ENCODE data around the gene CDC23.

Gene CDC23

GRCh38 chr5:138178516-138179276 is 34.4 kb downstream of the CDC23 start, which contains the start of the genes BRD8 and KIF20A (continued):
- TF ChIP-seq ZNF518A (tag by site-specific recombination; conservative IDR thresholded peaks at IDR 0.05; ENCODE audit: low read depth) (peak; percentile 96), ZNF155 (tag by site-specific recombination; IDR thresholded peaks at IDR 0.05) (no peak), GFI1B (tag by site-specific recombination; IDR thresholded peaks at IDR 0.05) (no peak), ZNF585B (tag by site-specific recombination; IDR thresholded peaks at IDR 0.05) (no peak), OSR2 (tag by site-specific recombination; IDR thresholded peaks at IDR 0.05) (no peak; the same call in 1 of the 2 replicates), ZNF521 (tag by site-specific recombination; IDR thresholded peaks at IDR 0.05) (no peak), ZNF404 (tag by site-specific recombination; IDR thresholded peaks at IDR 0.05) (no peak), ZBTB21 (tag by site-specific recombination; IDR thresholded peaks at IDR 0.05) (no peak; the same call in 1 of the 2 replicates), ZNF394 (tag by site-specific recombination; IDR thresholded peaks at IDR 0.05; ENCODE audit: borderline replicate concordance) (peak; percentile 25), HIC1 (tag by site-specific recombination; IDR thresholded peaks at IDR 0.05) (no peak), ZNF792 (tag by site-specific recombination; IDR thresholded peaks at IDR 0.05) (no peak), ZBTB20 (tag by site-specific recombination; IDR thresholded peaks at IDR 0.05) (peak; percentile 78), ZNF549 (tag by site-specific recombination; IDR thresholded peaks at IDR 0.05) (no peak), SCRT2 (tag by site-specific recombination; IDR thresholded peaks at IDR 0.05) (no peak), ZNF133 (tag by site-specific recombination; IDR thresholded peaks at IDR 0.05) (no peak), KLF10 (tag by site-specific recombination; IDR thresholded peaks at IDR 0.05) (no peak), ZNF292 (tag by site-specific recombination; IDR thresholded peaks at IDR 0.05; ENCODE audit: borderline replicate concordance, low read depth) (no peak), HOXA7 (CRISPR knock-in tag; IDR thresholded peaks at IDR 0.05; ENCODE audit: borderline replicate concordance) (no peak), ZNF433 (tag by site-specific recombination; IDR thresholded peaks at IDR 0.05; ENCODE audit: low read depth) (no peak), ZNF629 (tag by site-specific recombination; IDR thresholded peaks at IDR 0.05) (peak; percentile 56)
- TF ChIP-seq, protein P1, sequence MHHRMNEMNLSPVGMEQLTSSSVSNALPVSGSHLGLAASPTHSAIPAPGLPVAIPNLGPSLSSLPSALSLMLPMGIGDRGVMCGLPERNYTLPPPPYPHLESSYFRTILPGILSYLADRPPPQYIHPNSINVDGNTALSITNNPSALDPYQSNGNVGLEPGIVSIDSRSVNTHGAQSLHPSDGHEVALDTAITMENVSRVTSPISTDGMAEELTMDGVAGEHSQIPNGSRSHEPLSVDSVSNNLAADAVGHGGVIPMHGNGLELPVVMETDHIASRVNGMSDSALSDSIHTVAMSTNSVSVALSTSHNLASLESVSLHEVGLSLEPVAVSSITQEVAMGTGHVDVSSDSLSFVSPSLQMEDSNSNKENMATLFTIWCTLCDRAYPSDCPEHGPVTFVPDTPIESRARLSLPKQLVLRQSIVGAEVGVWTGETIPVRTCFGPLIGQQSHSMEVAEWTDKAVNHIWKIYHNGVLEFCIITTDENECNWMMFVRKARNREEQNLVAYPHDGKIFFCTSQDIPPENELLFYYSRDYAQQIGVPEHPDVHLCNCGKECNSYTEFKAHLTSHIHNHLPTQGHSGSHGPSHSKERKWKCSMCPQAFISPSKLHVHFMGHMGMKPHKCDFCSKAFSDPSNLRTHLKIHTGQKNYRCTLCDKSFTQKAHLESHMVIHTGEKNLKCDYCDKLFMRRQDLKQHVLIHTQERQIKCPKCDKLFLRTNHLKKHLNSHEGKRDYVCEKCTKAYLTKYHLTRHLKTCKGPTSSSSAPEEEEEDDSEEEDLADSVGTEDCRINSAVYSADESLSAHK (tag by site-specific recombination; IDR thresholded peaks at IDR 0.05), result 0 out of 2 replicates have a peak, but pooled peaks have one; percentile 10
- TF ChIP-seq, protein P2, sequence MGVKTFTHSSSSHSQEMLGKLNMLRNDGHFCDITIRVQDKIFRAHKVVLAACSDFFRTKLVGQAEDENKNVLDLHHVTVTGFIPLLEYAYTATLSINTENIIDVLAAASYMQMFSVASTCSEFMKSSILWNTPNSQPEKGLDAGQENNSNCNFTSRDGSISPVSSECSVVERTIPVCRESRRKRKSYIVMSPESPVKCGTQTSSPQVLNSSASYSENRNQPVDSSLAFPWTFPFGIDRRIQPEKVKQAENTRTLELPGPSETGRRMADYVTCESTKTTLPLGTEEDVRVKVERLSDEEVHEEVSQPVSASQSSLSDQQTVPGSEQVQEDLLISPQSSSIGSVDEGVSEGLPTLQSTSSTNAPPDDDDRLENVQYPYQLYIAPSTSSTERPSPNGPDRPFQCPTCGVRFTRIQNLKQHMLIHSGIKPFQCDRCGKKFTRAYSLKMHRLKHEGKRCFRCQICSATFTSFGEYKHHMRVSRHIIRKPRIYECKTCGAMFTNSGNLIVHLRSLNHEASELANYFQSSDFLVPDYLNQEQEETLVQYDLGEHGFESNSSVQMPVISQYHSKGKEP (tag by site-specific recombination; IDR thresholded peaks at IDR 0.05), result no peak; the same call in 1 of the 2 replicates
- TF ChIP-seq, protein P3, sequence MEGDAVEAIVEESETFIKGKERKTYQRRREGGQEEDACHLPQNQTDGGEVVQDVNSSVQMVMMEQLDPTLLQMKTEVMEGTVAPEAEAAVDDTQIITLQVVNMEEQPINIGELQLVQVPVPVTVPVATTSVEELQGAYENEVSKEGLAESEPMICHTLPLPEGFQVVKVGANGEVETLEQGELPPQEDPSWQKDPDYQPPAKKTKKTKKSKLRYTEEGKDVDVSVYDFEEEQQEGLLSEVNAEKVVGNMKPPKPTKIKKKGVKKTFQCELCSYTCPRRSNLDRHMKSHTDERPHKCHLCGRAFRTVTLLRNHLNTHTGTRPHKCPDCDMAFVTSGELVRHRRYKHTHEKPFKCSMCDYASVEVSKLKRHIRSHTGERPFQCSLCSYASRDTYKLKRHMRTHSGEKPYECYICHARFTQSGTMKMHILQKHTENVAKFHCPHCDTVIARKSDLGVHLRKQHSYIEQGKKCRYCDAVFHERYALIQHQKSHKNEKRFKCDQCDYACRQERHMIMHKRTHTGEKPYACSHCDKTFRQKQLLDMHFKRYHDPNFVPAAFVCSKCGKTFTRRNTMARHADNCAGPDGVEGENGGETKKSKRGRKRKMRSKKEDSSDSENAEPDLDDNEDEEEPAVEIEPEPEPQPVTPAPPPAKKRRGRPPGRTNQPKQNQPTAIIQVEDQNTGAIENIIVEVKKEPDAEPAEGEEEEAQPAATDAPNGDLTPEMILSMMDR (tag by site-specific recombination; IDR thresholded peaks at IDR 0.05), result no peak
- TF ChIP-seq, protein P4, sequence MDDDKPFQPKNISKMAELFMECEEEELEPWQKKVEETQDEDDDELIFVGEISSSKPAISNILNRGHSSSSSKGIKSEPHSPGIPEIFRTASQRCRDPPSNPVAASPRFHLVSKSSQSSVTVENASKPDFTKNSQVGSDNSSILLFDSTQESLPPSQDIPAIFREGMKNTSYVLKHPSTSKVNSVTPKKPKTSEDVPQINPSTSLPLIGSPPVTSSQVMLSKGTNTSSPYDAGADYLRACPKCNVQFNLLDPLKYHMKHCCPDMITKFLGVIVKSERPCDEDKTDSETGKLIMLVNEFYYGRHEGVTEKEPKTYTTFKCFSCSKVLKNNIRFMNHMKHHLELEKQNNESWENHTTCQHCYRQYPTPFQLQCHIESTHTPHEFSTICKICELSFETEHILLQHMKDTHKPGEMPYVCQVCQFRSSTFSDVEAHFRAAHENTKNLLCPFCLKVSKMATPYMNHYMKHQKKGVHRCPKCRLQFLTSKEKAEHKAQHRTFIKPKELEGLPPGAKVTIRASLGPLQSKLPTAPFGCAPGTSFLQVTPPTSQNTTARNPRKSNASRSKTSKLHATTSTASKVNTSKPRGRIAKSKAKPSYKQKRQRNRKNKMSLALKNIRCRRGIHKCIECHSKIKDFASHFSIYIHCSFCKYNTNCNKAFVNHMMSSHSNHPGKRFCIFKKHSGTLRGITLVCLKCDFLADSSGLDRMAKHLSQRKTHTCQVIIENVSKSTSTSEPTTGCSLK (tag by site-specific recombination; IDR thresholded peaks at IDR 0.05), result no peak

All from HEK293 (cell line).